MM.1S (cell line): ENCODE measurements around the gene COL7A1.

Experiments
- EZH2 ChIP-seq: fragments of 300-600 bp; sonication (generic); optimal IDR thresholded peaks from 2 replicates; pipeline ENCODE3; 2017; ENCODE audit warnings: low read depth, mild to moderate bottlenecking, antibody characterized with exemption, low read length, mixed read lengths
- TF ChIP-seq, protein P1 (sequence below): fragments of 300-600 bp; sonication (generic); IDR thresholded peaks from 2 replicates; pipeline ENCODE4 v1.5.1; 2016; ENCODE audit warnings: antibody characterized with exemption, low read length, mixed read lengths

DNA sequence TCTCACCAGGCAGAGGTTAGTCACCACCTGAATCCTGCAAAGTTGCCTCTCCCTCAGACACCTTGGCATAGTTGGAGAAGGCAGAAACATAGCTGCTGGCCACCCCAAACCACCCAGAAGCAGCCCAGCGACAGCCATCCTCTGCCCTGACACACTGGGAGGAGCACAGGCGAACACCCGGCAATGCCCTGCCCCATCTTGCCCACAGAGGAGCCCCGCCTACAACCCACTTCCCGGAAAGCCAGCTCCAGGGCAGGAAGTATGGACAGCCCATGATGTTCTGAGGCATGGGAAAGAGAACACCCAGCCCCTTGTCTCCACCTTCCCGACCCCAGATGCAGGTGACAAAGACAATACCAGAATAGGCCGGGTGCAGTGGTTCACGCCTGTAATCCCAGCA is 78.6 kb downstream of the COL7A1 start:
- TF ChIP-seq, protein P1, sequence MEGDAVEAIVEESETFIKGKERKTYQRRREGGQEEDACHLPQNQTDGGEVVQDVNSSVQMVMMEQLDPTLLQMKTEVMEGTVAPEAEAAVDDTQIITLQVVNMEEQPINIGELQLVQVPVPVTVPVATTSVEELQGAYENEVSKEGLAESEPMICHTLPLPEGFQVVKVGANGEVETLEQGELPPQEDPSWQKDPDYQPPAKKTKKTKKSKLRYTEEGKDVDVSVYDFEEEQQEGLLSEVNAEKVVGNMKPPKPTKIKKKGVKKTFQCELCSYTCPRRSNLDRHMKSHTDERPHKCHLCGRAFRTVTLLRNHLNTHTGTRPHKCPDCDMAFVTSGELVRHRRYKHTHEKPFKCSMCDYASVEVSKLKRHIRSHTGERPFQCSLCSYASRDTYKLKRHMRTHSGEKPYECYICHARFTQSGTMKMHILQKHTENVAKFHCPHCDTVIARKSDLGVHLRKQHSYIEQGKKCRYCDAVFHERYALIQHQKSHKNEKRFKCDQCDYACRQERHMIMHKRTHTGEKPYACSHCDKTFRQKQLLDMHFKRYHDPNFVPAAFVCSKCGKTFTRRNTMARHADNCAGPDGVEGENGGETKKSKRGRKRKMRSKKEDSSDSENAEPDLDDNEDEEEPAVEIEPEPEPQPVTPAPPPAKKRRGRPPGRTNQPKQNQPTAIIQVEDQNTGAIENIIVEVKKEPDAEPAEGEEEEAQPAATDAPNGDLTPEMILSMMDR: no peak
- no peak for TF ChIP-seq EZH2
